OCI-LY7 (cell line): ENCODE measurements around the gene AEN. TPM values are rescaled to one million over a fixed set of nuclear protein-coding genes. Genes with fewer than 3 reads are reported as not detected.

Source experiments
- BruUV-seq: library from RNA; stranded (reverse); fragments of 400-500 nt; replicated peaks from 2 replicates; lab custom pipeline; 2021; lab: Mats Ljungman, UMichigan
- CTCF ChIA-PET: fragments of 300-600 bp; sonication (Branson Sonifier 250); formaldehyde crosslinking; loops from one replicate; lab custom pipeline; 2022; ENCODE audit warnings: antibody characterized with exemption; ENCODE audit not compliant: unreplicated experiment; lab: Charles Lee
- POLR2A ChIA-PET: fragments of 300-600 bp; sonication (Branson Sonifier 250); formaldehyde crosslinking; loops from one replicate; lab custom pipeline; 2022; ENCODE audit warnings: antibody characterized with exemption; lab: Charles Lee
- DNase-seq: peaks from one replicate; pipeline ENCODE4 v3.0.0-alpha.2; 2015; ENCODE audit warnings: low spot score
- H2AFZ ChIP-seq: fragments of 200-600 bp; sonication (generic), shearing (Covaris generic); 2 replicates; pipeline ENCODE4 v1.6.1; 2014; ENCODE audit warnings: mild to moderate bottlenecking, antibody characterized with exemption, low read length, moderate library complexity
- H3K27ac ChIP-seq: fragments of 200-600 bp; sonication (generic); 2 replicates; pipeline ENCODE4 v1.5.1; 2014; ENCODE audit warnings: mixed run types, low read depth, mild to moderate bottlenecking, moderate library complexity, low read length, inconsistent platforms; ENCODE audit not compliant: poor library complexity, severe bottlenecking
- H3K36me3 ChIP-seq: fragments of 200-600 bp; sonication (generic); 2 replicates; pipeline ENCODE4 v1.6.1; 2014; ENCODE audit warnings: mild to moderate bottlenecking, antibody characterized with exemption, low read length, moderate library complexity, mixed read lengths; ENCODE audit not compliant: insufficient read depth
- H3K4me1 ChIP-seq: fragments of 200-600 bp; sonication (generic); 2 replicates; pipeline ENCODE4 v1.5.1; 2014; ENCODE audit warnings: mild to moderate bottlenecking, low read length; ENCODE audit not compliant: insufficient read depth, poor library complexity, severe bottlenecking
- H3K4me2 ChIP-seq: fragments of 200-600 bp; sonication (generic); 2 replicates; pipeline ENCODE4 v1.6.1; 2014; ENCODE audit warnings: mild to moderate bottlenecking, low read length
- H3K4me3 ChIP-seq: fragments of 200-600 bp; sonication (generic); 2 replicates; pipeline ENCODE4 v1.5.1; 2014; ENCODE audit warnings: mild to moderate bottlenecking, low read depth, low read length; ENCODE audit not compliant: poor library complexity, severe bottlenecking
- H3K79me2 ChIP-seq: fragments of 200-600 bp; sonication (generic); 2 replicates; pipeline ENCODE4 v1.6.1; 2016; ENCODE audit warnings: low read depth, mild to moderate bottlenecking, low read length, moderate library complexity, mixed read lengths; ENCODE audit not compliant: insufficient read depth
- H3K9me2 ChIP-seq: fragments of 200-600 bp; sonication (generic); 2 replicates; pipeline ENCODE4 v1.6.1; 2016; ENCODE audit warnings: mild to moderate bottlenecking, low read length, mixed read lengths; ENCODE audit not compliant: insufficient read depth
- H3K9me3 ChIP-seq: fragments of 200-600 bp; sonication (generic); 2 replicates; pipeline ENCODE4 v1.6.1; 2014; ENCODE audit warnings: mild to moderate bottlenecking, mixed run types, low read length, mixed read lengths
- H4K20me1 ChIP-seq: fragments of 200-600 bp; sonication (generic); 2 replicates; pipeline ENCODE4 v1.6.1; 2014; ENCODE audit warnings: mild to moderate bottlenecking, antibody characterized with exemption, low read length, moderate library complexity, mixed read lengths; ENCODE audit not compliant: insufficient read depth
- CTCF ChIP-seq: fragments of 200-600 bp; sonication (generic); conservative IDR thresholded peaks from 2 replicates; pipeline ENCODE4 v1.5.1; 2014; ENCODE audit warnings: mild to moderate bottlenecking, antibody characterized with exemption, low read length, moderate library complexity, mixed read lengths
- EZH2phosphoT487 ChIP-seq: fragments of 200-600 bp; sonication (generic); IDR thresholded peaks from 2 replicates; pipeline ENCODE4 v1.6.1; 2018; ENCODE audit warnings: low read depth, borderline replicate concordance, mild to moderate bottlenecking, mixed run types, antibody characterized with exemption, low read length, moderate library complexity, mixed read lengths
- intact Hi-C: fragments of 100-400 bp; cut with micrococcal nuclease; formaldehyde crosslinking; loops from one replicate; pipeline ENCODE4 v1.10.0; 2022; ENCODE audit not compliant: unreplicated experiment
- total RNA-seq, 2 experiments: library from RNA; depleted of rRNA in 1 of 2; stranded (reverse); fragments of >200 nt in 1 of 2; shearing (Covaris generic) in 1 of 2; gene quantifications; 2 replicates each; pipeline ENCODE4 v1.2.3, GENCODE V29; 2014 to 2022

The AEN gene
- total RNA-seq, 2 experiments from 2014 or later: 43.1 to 66.6 TPM

DNA sequence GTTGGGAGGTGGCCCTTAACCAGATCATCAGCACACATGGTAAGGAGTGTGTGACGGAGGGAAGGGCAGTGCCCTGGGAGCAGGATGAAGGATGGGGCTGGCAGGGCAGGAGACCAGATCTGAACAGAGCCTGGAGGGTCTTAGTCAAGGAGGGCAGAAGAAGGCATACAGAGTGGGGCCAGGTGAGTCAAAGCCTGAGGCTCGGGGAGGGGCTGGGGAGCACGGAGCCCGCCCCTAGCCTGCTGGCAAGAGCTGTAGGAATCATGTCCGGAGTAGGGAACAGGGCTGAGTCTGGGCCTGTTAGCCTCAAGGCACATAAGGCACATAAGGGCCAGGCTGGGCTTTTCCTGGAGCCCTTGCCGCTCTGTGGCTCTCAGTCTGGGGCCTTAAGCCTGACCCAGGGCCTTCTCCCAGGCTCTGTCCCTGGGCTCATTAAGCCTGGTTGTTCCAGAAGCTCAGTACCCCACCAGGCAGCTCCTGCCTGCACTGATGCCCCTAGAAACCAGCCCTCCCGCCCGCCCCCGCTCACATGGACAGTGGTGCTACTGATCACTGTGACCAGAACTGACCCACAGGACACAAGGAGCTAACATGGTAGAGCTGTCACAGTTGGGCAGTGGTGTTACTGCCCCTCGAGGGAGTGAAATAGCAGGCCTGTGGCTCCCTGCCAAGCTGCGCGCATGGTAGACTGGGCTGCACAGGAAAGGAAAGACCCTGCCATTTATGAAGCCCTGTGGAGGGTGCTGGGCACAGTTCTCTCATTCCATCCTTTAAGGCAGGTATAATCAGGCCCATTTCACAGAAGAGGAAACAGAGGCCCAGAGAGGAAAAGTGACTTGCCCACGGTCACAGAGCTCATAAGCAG is 32.3 kb downstream of the AEN start:
- no peak overlapping the region for H3K4me2 ChIP-seq
- CTCF ChIA-PET: interaction anchor here (0.6 to 0.7 kb wide), 2 partner anchors 59 to 1579 kb away, joined by 3 read pairs; no protein-coding TSS in a partner anchor
- H3K9me2 ChIP-seq: no peaks in the 10 kb centered on the region
- peaks cover 9% of the 10 kb centered on the region; the same call in 1 of the 2 replicates for H3K79me2 ChIP-seq
- H3K36me3 ChIP-seq: peaks cover 86% of the 10 kb centered on the region
- no peak overlapping the region for H3K4me3 ChIP-seq
- peaks cover 67% of the 10 kb centered on the region for H3K4me1 ChIP-seq
- no peak overlapping the region for H2AFZ ChIP-seq
- BruUV-seq: no TSS peak
- H4K20me1 ChIP-seq: no peaks in the 10 kb centered on the region
- intact Hi-C loops: no loop called here
- TF ChIP-seq EZH2phosphoT487 (no peak), CTCF (no peak)
- H3K9me3 ChIP-seq: peaks cover 13% of the 10 kb centered on the region; the same call in 1 of the 2 replicates
- DNase-seq: no peak
- POLR2A ChIA-PET: interaction anchor here (1.1 kb wide), 2 partner anchors 15 to 27 kb away, joined by 3 to 5 read pairs; partner anchors contain the start of gene ISG20
- no peak overlapping the region for H3K27ac ChIP-seq

- no peak for TF ChIP-seq CTCF
- no peak for TF ChIP-seq EZH2phosphoT487
- Histone ChIP-seq H3K4me2 (no peak overlapping the region), H3K4me3 (no peak overlapping the region), H3K27ac (no peak overlapping the region), H4K20me1 (no peaks in the 10 kb centered on the region), H3K9me3 (peaks cover 13% of the 10 kb centered on the region; the same call in 1 of the 2 replicates), H2AFZ (no peak overlapping the region), H3K4me1 (peaks cover 56% of the 10 kb centered on the region), H3K36me3 (peaks cover 78% of the 10 kb centered on the region), H3K79me2 (no peaks in the 10 kb centered on the region; the same call in 1 of the 2 replicates), H3K9me2 (no peaks in the 10 kb centered on the region)
- no peak for DNase-seq
- intact Hi-C loops: no loop called here
- no TSS peak for BruUV-seq
- CTCF ChIA-PET: no interaction called here
- POLR2A ChIA-PET: interaction anchor here (0.7 to 1.1 kb wide), 2 partner anchors 9 to 16 kb away, joined by 3 to 5 read pairs; partner anchors contain the start of gene ISG20
Observed at GRCh38 chr15:88654430-88655102, 33.4 kb downstream of the AEN start.
